K562 (cell line): ENCODE measurements around the gene CD47. TPM values are rescaled to one million over a fixed set of nuclear protein-coding genes. Genes with fewer than 3 reads are reported as not detected.

ENCODE experiments used
- ATAC-seq: fragments of 200-7000 bp; cut with Tn5 transposase; 3 replicates; pipeline ENCODE4 v1.9.1; 2020; ENCODE audit warnings: moderate library complexity
- BruUV-seq: library from RNA; stranded (reverse); fragments of 400-500 nt; replicated peaks from 2 replicates; lab custom pipeline; 2021; lab: Mats Ljungman, UMichigan
- CTCF ChIA-PET: fragments of 300-600 bp; formaldehyde crosslinking; extraction: SDS; loops from one replicate; lab custom pipeline; 2021; ENCODE audit warnings: low intra/inter-chr PET ratio; lab: Yijun Ruan, JAX
- POLR2A ChIA-PET: fragments of 300-600, 350-650 bp; sonication (Branson Sonifier 250); formaldehyde crosslinking; extraction: SDS; loops from one replicate; lab custom pipeline; 2021; ENCODE audit warnings: antibody characterized with exemption, inconsistent platforms; lab: Yijun Ruan, JAX
- DNase-seq, 4 experiments: peaks; one replicate each; pipeline versions ENCODE4 v3.0.0 to v3.0.0-alpha.2; 2011 to 2018; ENCODE audit warnings: low spot score in 3 of 4, mixed read lengths in 3 of 4; ENCODE audit errors: extremely low read depth in 1 of 4
- FAIRE-seq: peaks from 2 replicates; lab custom pipeline; 2011; peaks lifted over from hg19 to GRCh38; lab: Jason Lieb, UNC
- H2AFZ ChIP-seq: 2 replicates; pipeline ENCODE4 v1.6.0; 2011; ENCODE audit warnings: low read depth, low read length, control low read depth, inconsistent platforms
- H3K27ac ChIP-seq: fragments of 200-600 bp; 3 replicates; pipeline ENCODE4 v1.8.0; 2011; ENCODE audit warnings: low read depth, mild to moderate bottlenecking, control low read depth, inconsistent platforms, low read length, moderate library complexity, mixed read lengths; ENCODE audit errors: extremely low read depth
- H3K27me3 ChIP-seq, 2 experiments: fragments of 300-600 bp in 1 of 2; 2 replicates in 1 of 2; 3 replicates in 1 of 2; pipeline versions ENCODE4 v1.6.0 to v1.8.0; 2011; ENCODE audit warnings: inconsistent platforms in 2 of 2, low read length in 2 of 2, mild to moderate bottlenecking in 1 of 2, mixed read lengths in 1 of 2, moderate library complexity in 1 of 2; ENCODE audit not compliant: control insufficient read depth in 2 of 2, insufficient read depth in 2 of 2
- H3K36me3 ChIP-seq: fragments of 300-600 bp; 3 replicates; pipeline ENCODE4 v1.8.0; 2011; ENCODE audit warnings: mild to moderate bottlenecking, low read length, inconsistent platforms; ENCODE audit not compliant: control insufficient read depth, insufficient read depth
- H3K4me1 ChIP-seq, 2 experiments: fragments of 200-600 bp in 1 of 2; replicated peaks in 1 of 2; 2 replicates in 1 of 2; 3 replicates in 1 of 2; pipeline versions ENCODE4 v1.5.1 to v1.8.0; 2011; ENCODE audit warnings: inconsistent platforms in 2 of 2, low read length in 2 of 2, mild to moderate bottlenecking in 1 of 2, mixed read lengths in 1 of 2, moderate library complexity in 1 of 2; ENCODE audit not compliant: control insufficient read depth in 2 of 2, insufficient read depth in 2 of 2
- H3K4me2 ChIP-seq: 2 replicates; pipeline ENCODE4 v1.6.1; 2011; ENCODE audit warnings: low read length, control low read depth, inconsistent platforms, mixed read lengths; ENCODE audit not compliant: insufficient read depth
- H3K4me3 ChIP-seq: fragments of 200-600 bp; sonication (generic), shearing (Covaris generic); 2 replicates; pipeline ENCODE4 v1.5.1; 2016; ENCODE audit warnings: control low read depth, inconsistent platforms
- H3K79me2 ChIP-seq: fragments of 200-600 bp; 3 replicates; pipeline ENCODE4 v1.8.0; 2011; ENCODE audit warnings: low read length, inconsistent platforms; ENCODE audit not compliant: control insufficient read depth, insufficient read depth
- H3K9ac ChIP-seq, 2 experiments: 2 replicates each; pipeline versions ENCODE4 v1.6.0 to v1.6.1; 2011; ENCODE audit warnings: low read depth in 2 of 2, low read length in 2 of 2, control low read depth in 1 of 2, inconsistent platforms in 1 of 2, mild to moderate bottlenecking in 1 of 2, mixed read lengths in 1 of 2; ENCODE audit not compliant: insufficient read depth in 1 of 2
- H3K9me1 ChIP-seq: one replicate; pipeline ENCODE4 v1.6.0; 2011; ENCODE audit warnings: inconsistent platforms, mild to moderate bottlenecking, low read length, moderate library complexity; ENCODE audit not compliant: control insufficient read depth, insufficient read depth
- H3K9me3 ChIP-seq: replicated peaks from 2 replicates; pipeline ENCODE4 v1.5.1; 2011; ENCODE audit warnings: low read depth, low read length, inconsistent platforms; ENCODE audit not compliant: control insufficient read depth, insufficient read depth
- H4K20me1 ChIP-seq: replicated peaks from 2 replicates; pipeline ENCODE4 v1.6.1; 2011; ENCODE audit warnings: low read length, inconsistent platforms, mixed read lengths; ENCODE audit not compliant: control insufficient read depth, insufficient read depth
- ATF7 ChIP-seq: fragments of 450-650 bp; IDR thresholded peaks from 2 replicates; pipeline ENCODE4 v1.7.1; 2014; ENCODE audit warnings: mild to moderate bottlenecking, moderate library complexity
- CBX5 ChIP-seq: IDR thresholded peaks from 2 replicates; pipeline ENCODE4 v1.6.1; 2014; ENCODE audit warnings: low read depth, borderline replicate concordance
- CREM ChIP-seq: IDR thresholded peaks from 2 replicates; pipeline ENCODE4 v1.6.1; 2014; ENCODE audit warnings: antibody characterized with exemption, low read depth
- DMBX1 ChIP-seq: fragments of 250-450 bp; sonication (Bioruptor Pico); IDR thresholded peaks from 2 replicates; pipeline ENCODE4 v1.8.0; 2022; ENCODE audit warnings: inconsistent platforms, mild to moderate bottlenecking, moderate library complexity, borderline replicate concordance
- FOXP1 ChIP-seq: sonication (generic); formaldehyde crosslinking; IDR thresholded peaks from 2 replicates; pipeline ENCODE4 v1.8.0; 2022; ENCODE audit warnings: mild to moderate bottlenecking, missing genetic modification reagents
- NONO ChIP-seq, 2 experiments: fragments of 200-400 bp in 1 of 2; fragments of 450-650 bp in 1 of 2; formaldehyde crosslinking in 1 of 2; IDR thresholded peaks; 2 replicates each; pipeline ENCODE4 v1.6.1; 2017; ENCODE audit warnings: low read depth in 2 of 2, mild to moderate bottlenecking in 2 of 2, moderate library complexity in 2 of 2, low read length in 1 of 2
- ZBTB33 ChIP-seq: sonication (generic); formaldehyde crosslinking; IDR thresholded peaks from 2 replicates; pipeline ENCODE4 v1.8.1; 2023; ENCODE audit warnings: mild to moderate bottlenecking, missing genetic modification reagents
- ZBTB40 ChIP-seq, 2 experiments: fragments of 450-650 bp in 1 of 2; sonication (generic) in 1 of 2; formaldehyde crosslinking in 1 of 2; IDR thresholded peaks; 2 replicates each; pipeline versions ENCODE4 v1.7.1 to v1.9.0; 2016 to 2022; ENCODE audit warnings: inconsistent platforms in 1 of 2, mild to moderate bottlenecking in 1 of 2, missing genetic modification reagents in 1 of 2
- ZNF583 ChIP-seq: fragments of 250-450 bp; sonication (Bioruptor Pico); IDR thresholded peaks from 2 replicates; pipeline ENCODE4 v1.4.0; 2020
- ZNF584 ChIP-seq: fragments of 200-800 bp; sonication (Bioruptor generic); IDR thresholded peaks from 2 replicates; pipeline ENCODE4 v1.6.1; 2016; ENCODE audit warnings: low read depth, mild to moderate bottlenecking, missing genetic modification characterization, missing compliant biosample characterization
- WGBS: fragments of 100-300 bp; shearing (Covaris generic); methylation state at CpG from one replicate; pipeline ENCODE4 v1.1.6; 2016; ENCODE audit warnings: low coverage, mixed read lengths; ENCODE audit not compliant: insufficient coverage; ENCODE audit errors: missing lambda C conversion rate; 5-methylcytosine and 5-hydroxymethylcytosine counted together
- in situ Hi-C: fragments of 300-500 bp; cut with MboI; formaldehyde crosslinking; loops from 4 replicates; pipeline ENCODE4 v1.15.0; 2018; ENCODE audit warnings: inconsistent platforms, mixed read lengths
- intact Hi-C: fragments of 100-400 bp; cut with micrococcal nuclease; formaldehyde crosslinking; loops from 2 replicates; pipeline ENCODE4 v1.14.2; 2022
- polyA plus RNA-seq, 8 experiments: library from polyadenylated mRNA; depleted of rRNA in 4 of 8; stranded (reverse) in 5 of 8; unstranded in 3 of 8; fragments of >200 nt; fragmentation: Nextera tagmentation in 2 of 8; fragmentation: Illumina TruSeq in 1 of 8; extraction: Ambion mirVana in 2 of 8; extraction: Trizol in 1 of 8; gene quantifications; 2 replicates each; pipeline versions ENCODE4 v1.2.1 to v1.2.3, GENCODE V29; 2011 to 2014; ENCODE audit warnings: inconsistent platforms in 1 of 8, missing spikeins in 1 of 8
- total RNA-seq, 7 experiments: library from RNA; depleted of rRNA in 6 of 7; stranded (reverse); fragments of >200 nt in 6 of 7; fragmentation: Illumina TruSeq in 2 of 7; extraction: Trizol in 2 of 7; gene quantifications; 2 replicates each; pipeline versions ENCODE4 v1.2.1 to v1.2.3, GENCODE V29; 2011 to 2021; ENCODE audit warnings: low replicate concordance in 1 of 7

Gene CD47
- total and polyA plus RNA-seq, 9 of the 15 experiments (the other 6 are each of a cell fraction or from before 2014, with no cell fraction given), result 10.2 to 62.6 (median 36.3) TPM

- CTCF ChIA-PET, result no interaction called here
- no peak for FAIRE-seq
- Histone ChIP-seq H3K4me1 (peaks cover 9 to 44% of the 10 kb centered on the region in 2 experiments), H3K9me1 (no peaks in the 10 kb centered on the region), H3K9me3 (peaks cover 5% of the 10 kb centered on the region; the same call in 1 of the 2 replicates), H3K4me3 (peak overlapping the region; percentile 78), H3K79me2 (peaks cover 39% of the 10 kb centered on the region), H3K9ac (peak overlapping the region; percentile 67 to 91; a peak in 3 of 4 replicates), H4K20me1 (no peaks in the 10 kb centered on the region), H3K4me2 (peak overlapping the region; percentile 73), H3K27ac (peak overlapping the region; percentile 88), H3K36me3 (no peaks in the 10 kb centered on the region), H2AFZ (peak overlapping the region; percentile 92; the same call in 1 of the 2 replicates), H3K27me3 (no peaks in the 10 kb centered on the region)
- peak in 1 of 4 experiments; percentile 9 for DNase-seq
- POLR2A ChIA-PET, result no interaction called here
- intact Hi-C loops, result no loop called here
- no TSS peak for BruUV-seq
- no peak for ATAC-seq
- 78% methylated on average over 28 of the region's 41 CpGs for WGBS
- in situ Hi-C loops, result no loop called here
- TF ChIP-seq ZBTB40 (IDR thresholded peaks at IDR 0.05), result no peak
- no peak for TF ChIP-seq ZBTB40 (CRISPR knock-in tag; IDR thresholded peaks at IDR 0.05)
- TF ChIP-seq DMBX1, result 0 out of 2 replicates have a peak, but pooled peaks have one; percentile 28
- TF ChIP-seq NONO (IDR thresholded peaks at IDR 0.05; ENCODE audit: low read depth in 2 of 2, low read length in 1 of 2), result no peak
- peak; percentile 67; the same call in 1 of the 2 replicates for TF ChIP-seq CBX5
- no peak for TF ChIP-seq ATF7
- TF ChIP-seq FOXP1 (CRISPR knock-in tag), result peak; percentile 61; the same call in 1 of the 2 replicates
- TF ChIP-seq ZNF583 (CRISPR knock-in tag), result peak; percentile 19; the same call in 1 of the 2 replicates
- TF ChIP-seq ZBTB33, result peak; percentile 100
- no peak for TF ChIP-seq CREM
- TF ChIP-seq ZNF584 (CRISPR knock-in tag), result no peak
Measured at GRCh38 chr3:108091498-108092250, 843 bp upstream of the CD47 start.
